Measurements from ENCODE around the gene MOB1B.

MOB1B gene

GRCh38 chr4:70935038-70935695, 33.0 kb downstream of the MOB1B start:
- DNase-seq (ENCODE audit: low read depth), result no peak
- TF ChIP-seq CTCF (IDR thresholded peaks at IDR 0.05; ENCODE audit: insufficient read depth, low read depth, low read length, missing control alignments), result no peak
- H3K4me3 ChIP-seq (ENCODE audit: low read depth, low read length), result no peak overlapping the region

GRCh38 chr4:70936200-70936787, 34.1 kb downstream of the MOB1B start:
- TF ChIP-seq CTCF (IDR thresholded peaks at IDR 0.05; ENCODE audit: insufficient read depth, low read depth, low read length, missing control alignments), result no peak
- H3K4me3 ChIP-seq (ENCODE audit: low read depth, low read length), result no peak overlapping the region
- DNase-seq (ENCODE audit: low read depth), result peak; percentile 21

GRCh38 chr4:70938086-70938485, 35.9 kb downstream of the MOB1B start:
- no peak for DNase-seq (ENCODE audit: low read depth)
- no peak for TF ChIP-seq CTCF (IDR thresholded peaks at IDR 0.05; ENCODE audit: insufficient read depth, low read depth, low read length, missing control alignments)

GRCh38 chr4:70940134-70940533, 38.0 kb downstream of the MOB1B start:
- H3K4me3 ChIP-seq (ENCODE audit: low read depth, low read length), result no peak overlapping the region
- DNase-seq (ENCODE audit: low read depth), result no peak
- no peak for TF ChIP-seq CTCF (IDR thresholded peaks at IDR 0.05; ENCODE audit: insufficient read depth, low read depth, low read length, missing control alignments)

More at GRCh38 chr4:70938086-70938485, 35.9 kb downstream of the MOB1B start:
- H3K4me3 ChIP-seq (ENCODE audit: low read depth, low read length), result no peak overlapping the region

- no peak overlapping the region for H3K4me3 ChIP-seq (ENCODE audit: low read depth, low read length)
- TF ChIP-seq CTCF (IDR thresholded peaks at IDR 0.05; ENCODE audit: insufficient read depth, low read depth, low read length, missing control alignments), result no peak
- no peak for DNase-seq (ENCODE audit: low read depth)
These were observed 40.9 kb downstream of the MOB1B start for GRCh38 chr4:70943114-70943513.

- no peak for TF ChIP-seq CTCF (IDR thresholded peaks at IDR 0.05; ENCODE audit: insufficient read depth, low read depth, low read length, missing control alignments)
- H3K4me3 ChIP-seq (ENCODE audit: low read depth, low read length), result no peak overlapping the region
- DNase-seq (ENCODE audit: low read depth), result no peak
These were observed 42.9 kb downstream of the MOB1B start for GRCh38 chr4:70945046-70945445.

All from GM12865 (cell line).